Endothelial cell (in vitro differentiated cells): ENCODE results near the gene PDE3A. TPM values are rescaled to one million over a fixed set of nuclear protein-coding genes. Genes with fewer than 3 reads are reported as not detected.

Source experiments
- DNase-seq: peaks from one replicate; pipeline ENCODE4 v3.0.0; 2021; ENCODE audit warnings: low spot score
- H3K27ac Mint-ChIP-seq: one replicate; pipeline ENCODE4 v1.8.0; 2021; ENCODE audit warnings: mixed read lengths, inconsistent platforms; ENCODE audit not compliant: unreplicated experiment
- H3K27me3 Mint-ChIP-seq: one replicate; pipeline ENCODE4 v1.8.0; 2021; ENCODE audit warnings: mild to moderate bottlenecking, moderate library complexity, mixed read lengths, inconsistent platforms; ENCODE audit not compliant: unreplicated experiment
- H3K36me3 Mint-ChIP-seq: one replicate; pipeline ENCODE4 v1.8.0; 2021; ENCODE audit warnings: mild to moderate bottlenecking, low read depth, mixed read lengths, inconsistent platforms; ENCODE audit not compliant: unreplicated experiment
- H3K4me1 Mint-ChIP-seq: one replicate; pipeline ENCODE4 v1.8.0; 2021; ENCODE audit warnings: mild to moderate bottlenecking, mixed read lengths, inconsistent platforms; ENCODE audit not compliant: unreplicated experiment
- H3K4me3 Mint-ChIP-seq: one replicate; pipeline ENCODE4 v1.8.0; 2021; ENCODE audit warnings: mild to moderate bottlenecking, mixed read lengths, inconsistent platforms; ENCODE audit not compliant: unreplicated experiment
- H3K9me3 Mint-ChIP-seq: one replicate; pipeline ENCODE4 v1.8.0; 2021; ENCODE audit warnings: mixed read lengths, inconsistent platforms; ENCODE audit not compliant: unreplicated experiment
- CTCF ChIP-seq: fragments of 200-600 bp; sonication (generic); IDR thresholded peaks from one replicate; pipeline ENCODE4 v1.5.0; 2021; ENCODE audit warnings: antibody characterized with exemption; ENCODE audit not compliant: unreplicated experiment
- total RNA-seq: library from RNA; stranded (reverse); fragmentation: NEBNext Ultra II Directional; extraction: Animal tissue kit (Norgen Biotek cat#: 25700); gene quantifications from one replicate; pipeline ENCODE4 v1.2.1, GENCODE V29; 2021; ENCODE audit not compliant: unreplicated experiment

Gene PDE3A
- total RNA-seq, 1 donor from 2014 or later = 0.97 TPM

- H3K4me1 Mint-ChIP-seq = no peaks in the 10 kb centered on the region
- TF ChIP-seq CTCF = no peak
- H3K27me3 Mint-ChIP-seq = no peaks in the 10 kb centered on the region
- H3K36me3 Mint-ChIP-seq = no peaks in the 10 kb centered on the region
- DNase-seq = no peak
- H3K9me3 Mint-ChIP-seq = no peaks in the 10 kb centered on the region
- no peak overlapping the region for H3K27ac Mint-ChIP-seq
- H3K4me3 Mint-ChIP-seq = no peak overlapping the region
Measured at GRCh38 chr12:20555015-20555414, 186.7 kb downstream of the PDE3A start.

- no peaks in the 10 kb centered on the region for H3K36me3 Mint-ChIP-seq
- no peaks in the 10 kb centered on the region for H3K9me3 Mint-ChIP-seq
- TF ChIP-seq CTCF = no peak
- H3K4me3 Mint-ChIP-seq = no peak overlapping the region
- no peak overlapping the region for H3K27ac Mint-ChIP-seq
- H3K27me3 Mint-ChIP-seq = no peaks in the 10 kb centered on the region
- no peaks in the 10 kb centered on the region for H3K4me1 Mint-ChIP-seq
- no peak for DNase-seq
Measured at GRCh38 chr12:20555771-20556170, 187.4 kb downstream of the PDE3A start.

- Mint-ChIP-seq H3K4me3 (no peak overlapping the region), H3K27me3 (no peaks in the 10 kb centered on the region), H3K36me3 (no peaks in the 10 kb centered on the region), H3K9me3 (no peaks in the 10 kb centered on the region), H3K4me1 (no peaks in the 10 kb centered on the region), H3K27ac (no peak overlapping the region)
- TF ChIP-seq CTCF = no peak
- DNase-seq = no peak
Measured at GRCh38 chr12:20557096-20557495, 188.8 kb downstream of the PDE3A start.

GRCh38 chr12:20560935-20561334 lies 192.6 kb downstream of the PDE3A start:
- Mint-ChIP-seq H3K9me3 (no peaks in the 10 kb centered on the region), H3K27me3 (no peaks in the 10 kb centered on the region), H3K36me3 (no peaks in the 10 kb centered on the region), H3K27ac (no peak overlapping the region), H3K4me1 (no peaks in the 10 kb centered on the region), H3K4me3 (no peak overlapping the region)
- TF ChIP-seq CTCF = no peak
- DNase-seq = no peak

- no peak for DNase-seq
- Mint-ChIP-seq H3K4me1 (no peaks in the 10 kb centered on the region), H3K27ac (no peak overlapping the region), H3K4me3 (no peak overlapping the region), H3K36me3 (no peaks in the 10 kb centered on the region), H3K27me3 (no peaks in the 10 kb centered on the region), H3K9me3 (no peaks in the 10 kb centered on the region)
- no peak for TF ChIP-seq CTCF
Measured at GRCh38 chr12:20561871-20562270, 193.5 kb downstream of the PDE3A start.
